DOHH2 (cell line): ENCODE data around the gene PCSK5.

Source experiments
- H3F3A ChIP-seq: fragments of 200-600 bp; sonication (generic), shearing (Covaris generic); 2 replicates; pipeline ENCODE4 v1.6.0; 2016; ENCODE audit warnings: antibody characterized with exemption, mild to moderate bottlenecking; ENCODE audit not compliant: control insufficient read depth, insufficient read depth
- H3K27ac ChIP-seq: fragments of 200-600 bp; sonication (generic); 2 replicates; pipeline ENCODE4 v1.5.1; 2014; ENCODE audit warnings: low read depth, mild to moderate bottlenecking, low read length, moderate library complexity
- H3K27me3 ChIP-seq: fragments of 200-600 bp; sonication (generic); 2 replicates; pipeline ENCODE4 v1.6.1; 2014; ENCODE audit warnings: mild to moderate bottlenecking, low read length, mixed read lengths; ENCODE audit not compliant: control insufficient read depth
- H3K36me3 ChIP-seq: fragments of 200-600 bp; sonication (generic); 2 replicates; pipeline ENCODE4 v1.6.1; 2014; ENCODE audit warnings: mild to moderate bottlenecking, low read length, moderate library complexity, mixed read lengths; ENCODE audit not compliant: control insufficient read depth
- H3K4me1 ChIP-seq: fragments of 200-600 bp; sonication (generic); 2 replicates; pipeline ENCODE4 v1.6.1; 2014; ENCODE audit warnings: mild to moderate bottlenecking, low read length, mixed read lengths; ENCODE audit not compliant: control insufficient read depth
- H3K4me2 ChIP-seq: fragments of 200-600 bp; sonication (generic); 2 replicates; pipeline ENCODE4 v1.6.0; 2014; ENCODE audit warnings: mild to moderate bottlenecking, low read length, moderate library complexity
- H3K4me3 ChIP-seq: fragments of 200-600 bp; sonication (generic); 2 replicates; pipeline ENCODE4 v1.5.1; 2014; ENCODE audit warnings: mild to moderate bottlenecking, low read length, mixed read lengths
- H3K79me2 ChIP-seq: fragments of 200-600 bp; sonication (generic); 2 replicates; pipeline ENCODE4 v1.6.1; 2014; ENCODE audit warnings: mild to moderate bottlenecking, low read length, mixed read lengths; ENCODE audit not compliant: control insufficient read depth
- H3K9me2 ChIP-seq: fragments of 200-600 bp; sonication (generic); replicated peaks from 2 replicates; pipeline ENCODE4 v1.6.1; 2014; ENCODE audit warnings: mild to moderate bottlenecking, low read length, mixed read lengths; ENCODE audit not compliant: control insufficient read depth
- H3K9me3 ChIP-seq: fragments of 200-600 bp; sonication (generic); 2 replicates; pipeline ENCODE4 v1.6.1; 2014; ENCODE audit warnings: antibody characterized with exemption, low read length, mixed read lengths; ENCODE audit not compliant: control insufficient read depth, insufficient read depth
- H4K20me1 ChIP-seq: fragments of 200-600 bp; sonication (generic); 2 replicates; pipeline ENCODE4 v1.6.0; 2014; ENCODE audit warnings: low read depth, mild to moderate bottlenecking, antibody characterized with exemption, low read length, moderate library complexity; ENCODE audit not compliant: control insufficient read depth, insufficient read depth
- EZH2phosphoT487 ChIP-seq: fragments of 200-600 bp; sonication (generic); IDR thresholded peaks from 2 replicates; pipeline ENCODE4 v1.6.1; 2017; ENCODE audit warnings: borderline replicate concordance, mild to moderate bottlenecking, antibody characterized with exemption, low read length, moderate library complexity, mixed read lengths
- TF ChIP-seq, protein P1 (sequence below): fragments of 200-600 bp; sonication (generic); IDR thresholded peaks from one replicate; pipeline ENCODE4 v1.5.1; 2014; ENCODE audit warnings: antibody characterized with exemption, mild to moderate bottlenecking, low read depth, low read length; ENCODE audit not compliant: poor library complexity, severe bottlenecking

Gene PCSK5

GRCh38 chr9:76044266-76044819 is 153.9 kb downstream of the PCSK5 start:
- no peaks in the 10 kb centered on the region for H3F3A ChIP-seq
- no peaks in the 10 kb centered on the region for H4K20me1 ChIP-seq
- H3K27me3 ChIP-seq: no peaks in the 10 kb centered on the region
- no peaks in the 10 kb centered on the region for H3K36me3 ChIP-seq
- H3K27ac ChIP-seq: no peak overlapping the region
- no peaks in the 10 kb centered on the region for H3K79me2 ChIP-seq
- H3K4me3 ChIP-seq: no peak overlapping the region
- no peaks in the 10 kb centered on the region for H3K9me2 ChIP-seq
- no peaks in the 10 kb centered on the region for H3K4me1 ChIP-seq
- no peak for TF ChIP-seq EZH2phosphoT487
- H3K4me2 ChIP-seq: no peak overlapping the region
- H3K9me3 ChIP-seq: no peaks in the 10 kb centered on the region

- Histone ChIP-seq H3K79me2 (no peaks in the 10 kb centered on the region), H3F3A (no peaks in the 10 kb centered on the region), H3K4me1 (no peaks in the 10 kb centered on the region), H3K9me3 (no peaks in the 10 kb centered on the region), H3K4me2 (no peak overlapping the region), H4K20me1 (no peaks in the 10 kb centered on the region), H3K4me3 (no peak overlapping the region), H3K9me2 (no peaks in the 10 kb centered on the region), H3K27ac (no peak overlapping the region), H3K36me3 (no peaks in the 10 kb centered on the region), H3K27me3 (no peaks in the 10 kb centered on the region)
- TF ChIP-seq, protein P1, sequence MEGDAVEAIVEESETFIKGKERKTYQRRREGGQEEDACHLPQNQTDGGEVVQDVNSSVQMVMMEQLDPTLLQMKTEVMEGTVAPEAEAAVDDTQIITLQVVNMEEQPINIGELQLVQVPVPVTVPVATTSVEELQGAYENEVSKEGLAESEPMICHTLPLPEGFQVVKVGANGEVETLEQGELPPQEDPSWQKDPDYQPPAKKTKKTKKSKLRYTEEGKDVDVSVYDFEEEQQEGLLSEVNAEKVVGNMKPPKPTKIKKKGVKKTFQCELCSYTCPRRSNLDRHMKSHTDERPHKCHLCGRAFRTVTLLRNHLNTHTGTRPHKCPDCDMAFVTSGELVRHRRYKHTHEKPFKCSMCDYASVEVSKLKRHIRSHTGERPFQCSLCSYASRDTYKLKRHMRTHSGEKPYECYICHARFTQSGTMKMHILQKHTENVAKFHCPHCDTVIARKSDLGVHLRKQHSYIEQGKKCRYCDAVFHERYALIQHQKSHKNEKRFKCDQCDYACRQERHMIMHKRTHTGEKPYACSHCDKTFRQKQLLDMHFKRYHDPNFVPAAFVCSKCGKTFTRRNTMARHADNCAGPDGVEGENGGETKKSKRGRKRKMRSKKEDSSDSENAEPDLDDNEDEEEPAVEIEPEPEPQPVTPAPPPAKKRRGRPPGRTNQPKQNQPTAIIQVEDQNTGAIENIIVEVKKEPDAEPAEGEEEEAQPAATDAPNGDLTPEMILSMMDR: no peak
- TF ChIP-seq EZH2phosphoT487: no peak
Measured at GRCh38 chr9:76045221-76045620, 154.7 kb downstream of the PCSK5 start.

DNA sequence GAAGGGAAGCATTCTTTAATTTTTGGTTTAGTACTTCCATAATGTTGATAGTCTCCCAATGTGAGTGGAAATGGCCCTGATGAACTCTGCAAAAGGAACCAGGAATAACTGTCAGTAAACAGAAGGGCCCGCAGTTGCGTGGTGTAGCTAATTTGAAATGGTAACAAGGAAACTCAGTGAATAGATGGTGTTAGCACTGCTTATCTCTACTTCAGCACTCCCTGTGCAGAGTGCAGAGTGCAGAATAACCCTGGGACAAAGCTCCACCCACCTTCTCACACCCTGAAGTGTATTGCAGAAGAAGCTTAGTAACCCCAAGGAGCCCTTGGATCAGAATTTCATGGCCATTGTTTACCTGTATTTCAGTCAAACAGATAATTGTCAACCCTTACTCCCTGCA is 158.9 kb downstream of the PCSK5 start:
- Histone ChIP-seq H3K27ac (no peak overlapping the region), H3K9me2 (no peaks in the 10 kb centered on the region), H3K4me1 (no peaks in the 10 kb centered on the region), H3K79me2 (no peaks in the 10 kb centered on the region), H3K9me3 (no peaks in the 10 kb centered on the region), H3K4me2 (no peak overlapping the region), H3K36me3 (no peaks in the 10 kb centered on the region), H3K27me3 (no peaks in the 10 kb centered on the region), H3K4me3 (no peak overlapping the region), H3F3A (no peaks in the 10 kb centered on the region), H4K20me1 (no peaks in the 10 kb centered on the region)
- TF ChIP-seq EZH2phosphoT487: no peak
- TF ChIP-seq, protein P1: no peak

- H3K9me2 ChIP-seq: no peaks in the 10 kb centered on the region
- H3K36me3 ChIP-seq: no peaks in the 10 kb centered on the region
- H3K4me2 ChIP-seq: no peak overlapping the region
- no peaks in the 10 kb centered on the region for H3K4me1 ChIP-seq
- no peak overlapping the region for H3K27ac ChIP-seq
- H3K79me2 ChIP-seq: no peaks in the 10 kb centered on the region
- H3K27me3 ChIP-seq: no peaks in the 10 kb centered on the region
- no peaks in the 10 kb centered on the region for H3F3A ChIP-seq
- H3K4me3 ChIP-seq: no peak overlapping the region
- H4K20me1 ChIP-seq: no peaks in the 10 kb centered on the region
- TF ChIP-seq EZH2phosphoT487: no peak
- TF ChIP-seq, protein P1: no peak
- H3K9me3 ChIP-seq: no peaks in the 10 kb centered on the region
Measured at GRCh38 chr9:76067696-76068095, 177.2 kb downstream of the PCSK5 start.
